Activated T-helper 1 cell treated with Interleukin-2 at 50 U/mL for 16 hours (primary cell): ENCODE data around the gene RXRB.

Experiments used
- DNase-seq: peaks from one replicate; pipeline ENCODE4 v3.0.0-alpha.2; 2020; ENCODE audit warnings: low read depth

The RXRB gene

DNA sequence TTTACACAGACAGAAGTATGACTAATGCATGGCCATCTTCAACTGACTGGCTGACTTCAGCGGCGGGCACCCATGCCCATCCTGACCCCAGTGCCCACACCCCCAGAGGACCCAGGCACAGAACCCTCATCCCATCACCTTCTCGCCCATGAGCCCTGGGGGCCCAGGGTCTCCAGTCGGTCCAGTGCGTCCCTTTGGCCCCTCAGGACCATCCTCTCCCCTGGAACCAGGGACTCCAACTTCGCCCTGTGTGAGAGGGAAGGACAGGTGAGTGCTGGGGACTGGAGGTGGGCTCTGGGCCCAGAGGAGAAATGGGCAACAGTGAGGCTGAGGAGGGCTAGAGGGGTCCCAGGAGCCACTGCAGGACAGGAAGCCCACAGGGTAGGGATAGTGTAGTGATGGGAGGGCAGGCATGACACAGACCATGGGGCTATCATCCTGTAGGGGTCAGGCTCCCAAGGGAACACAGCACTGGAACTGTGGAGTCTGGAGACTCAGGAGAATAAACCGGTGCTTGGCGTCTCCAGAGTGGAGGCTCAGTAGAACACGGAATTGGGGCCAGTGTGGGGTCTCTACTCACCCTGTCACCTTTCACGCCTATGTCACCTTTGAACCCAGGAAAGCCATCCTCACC is 24.9 kb downstream of the RXRB start:
- DNase-seq, result no peak

DNA sequence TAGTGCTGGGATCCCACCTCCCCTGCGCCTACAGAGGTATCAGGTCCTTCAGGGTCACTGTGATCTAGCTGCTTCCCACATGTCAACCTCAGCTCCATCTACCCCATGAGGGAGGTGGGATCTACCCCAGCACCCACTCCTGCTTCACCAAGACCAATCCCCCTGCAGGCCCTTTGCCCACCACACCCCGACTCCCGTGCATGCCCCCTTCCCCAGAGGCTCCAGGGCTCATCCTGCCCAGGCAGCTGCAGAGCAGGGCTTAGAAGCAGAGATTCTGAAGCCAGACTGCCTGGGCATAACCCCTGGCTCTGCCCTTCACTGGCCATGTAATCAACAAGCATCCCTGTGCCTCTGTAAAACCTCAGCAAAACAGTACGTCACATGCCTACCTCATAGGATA is 25.7 kb downstream of the RXRB start:
- DNase-seq, result no peak

DNA sequence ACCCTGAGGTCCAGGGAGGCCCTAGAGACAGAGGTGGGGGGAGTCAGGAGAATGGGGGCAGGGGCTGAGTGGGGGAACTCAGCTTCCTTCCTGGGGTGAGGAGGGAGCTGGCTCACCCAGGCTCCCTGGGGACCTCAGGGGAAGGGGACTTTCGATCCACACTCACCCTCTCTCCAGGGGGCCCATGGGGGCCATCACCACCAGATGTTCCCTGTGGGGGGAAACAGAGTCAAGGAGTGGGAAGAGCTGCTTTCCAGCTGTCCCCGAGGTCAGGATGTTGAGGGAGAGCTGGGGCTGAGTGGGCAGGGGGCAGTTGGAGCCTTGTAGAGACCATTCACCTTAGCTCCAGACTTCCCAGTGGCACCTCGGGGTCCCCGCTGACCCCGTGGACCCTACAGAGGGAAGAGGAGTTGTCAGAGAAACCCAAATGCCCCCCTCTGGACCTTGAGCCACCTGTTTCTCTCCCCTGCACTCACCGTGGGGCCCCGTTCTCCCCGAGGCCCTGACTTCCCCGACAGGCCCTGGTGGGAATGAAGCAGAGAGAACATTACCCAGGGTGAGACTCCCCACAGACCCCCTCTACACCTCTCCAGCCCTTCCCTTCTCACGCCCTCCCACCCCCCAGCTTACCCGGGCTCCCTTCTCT is 26.8 kb downstream of the RXRB start:
- DNase-seq, result no peak

DNA sequence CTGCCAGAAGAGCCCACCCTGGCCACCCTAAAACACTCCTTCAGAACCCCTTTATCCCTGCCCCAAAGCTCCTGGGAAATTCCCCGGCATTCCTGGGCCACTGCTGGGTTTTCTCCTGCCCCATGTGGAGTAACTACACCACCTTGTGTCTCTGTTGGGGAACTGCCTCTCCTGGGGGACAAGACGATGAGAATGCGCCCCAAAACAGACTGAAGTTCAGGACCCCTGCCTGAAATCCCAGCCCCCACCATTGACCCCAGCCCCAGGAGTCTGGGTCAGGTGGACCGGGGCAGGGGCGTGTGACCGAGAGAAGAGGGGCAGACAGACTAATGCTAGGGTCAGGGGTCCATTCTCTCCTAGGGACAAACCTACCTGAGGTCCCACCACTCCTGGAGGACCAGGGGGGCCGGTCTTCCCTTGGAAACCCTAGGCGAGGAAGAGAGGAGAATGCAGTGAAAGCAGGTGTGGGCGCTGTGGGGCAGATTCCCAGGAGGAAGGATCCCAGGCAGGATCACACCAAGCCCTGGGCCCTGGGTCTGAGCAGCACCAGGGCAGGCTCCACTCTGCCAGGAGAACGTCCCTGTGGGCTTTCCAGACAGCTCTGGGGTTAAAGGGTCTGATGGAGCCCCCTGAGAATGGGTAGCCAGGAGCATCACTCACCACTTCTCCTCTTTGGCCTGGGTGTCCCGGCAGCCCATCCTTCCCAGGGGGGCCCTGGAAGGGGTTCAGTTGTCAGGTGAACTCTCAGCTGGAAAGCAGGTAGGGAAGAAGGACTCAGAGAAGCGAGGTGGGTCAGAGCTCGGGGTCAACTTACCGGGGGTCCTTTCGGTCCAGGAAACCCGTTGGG is 27.6 kb downstream of the RXRB start:
- DNase-seq, result no peak

DNA sequence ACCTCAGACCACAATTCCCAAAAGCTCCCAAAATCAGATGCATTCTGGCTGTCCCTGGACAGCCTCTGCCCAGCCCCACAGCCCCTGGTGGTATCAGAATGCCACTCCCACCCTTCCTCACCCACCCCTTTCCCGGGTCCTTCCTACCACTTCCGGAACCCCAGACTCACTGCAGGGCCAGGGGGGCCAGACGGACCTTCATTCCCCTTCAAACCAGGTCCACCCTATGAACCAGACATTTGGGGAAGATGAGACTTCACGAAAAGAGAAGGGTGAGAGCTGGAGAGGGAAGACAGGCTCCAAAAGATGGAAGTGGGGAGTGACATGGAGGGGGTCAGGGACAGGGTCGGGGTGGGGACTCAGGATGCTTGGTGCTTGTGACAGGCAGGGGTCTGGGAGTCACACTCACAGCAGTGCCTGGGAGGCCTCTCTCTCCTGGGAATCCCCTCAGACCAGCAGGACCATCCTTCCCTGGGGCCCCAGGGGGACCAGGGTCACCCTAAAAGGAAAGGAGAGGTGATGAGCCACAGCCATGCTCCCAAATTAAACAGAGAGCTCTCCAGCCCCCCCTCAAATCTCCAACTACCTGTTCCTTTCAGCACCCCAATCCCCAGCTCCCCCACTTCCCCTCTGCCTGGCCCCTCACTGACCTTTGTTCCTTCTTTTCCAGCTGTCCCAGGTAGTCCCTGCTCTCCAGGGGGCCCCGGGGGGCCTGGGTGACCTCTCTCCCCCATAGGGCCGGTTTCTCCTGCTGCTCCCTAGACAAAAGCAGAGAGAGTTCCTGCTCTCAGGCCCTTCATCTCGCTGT is 28.4 kb downstream of the RXRB start:
- DNase-seq, result no peak

DNA sequence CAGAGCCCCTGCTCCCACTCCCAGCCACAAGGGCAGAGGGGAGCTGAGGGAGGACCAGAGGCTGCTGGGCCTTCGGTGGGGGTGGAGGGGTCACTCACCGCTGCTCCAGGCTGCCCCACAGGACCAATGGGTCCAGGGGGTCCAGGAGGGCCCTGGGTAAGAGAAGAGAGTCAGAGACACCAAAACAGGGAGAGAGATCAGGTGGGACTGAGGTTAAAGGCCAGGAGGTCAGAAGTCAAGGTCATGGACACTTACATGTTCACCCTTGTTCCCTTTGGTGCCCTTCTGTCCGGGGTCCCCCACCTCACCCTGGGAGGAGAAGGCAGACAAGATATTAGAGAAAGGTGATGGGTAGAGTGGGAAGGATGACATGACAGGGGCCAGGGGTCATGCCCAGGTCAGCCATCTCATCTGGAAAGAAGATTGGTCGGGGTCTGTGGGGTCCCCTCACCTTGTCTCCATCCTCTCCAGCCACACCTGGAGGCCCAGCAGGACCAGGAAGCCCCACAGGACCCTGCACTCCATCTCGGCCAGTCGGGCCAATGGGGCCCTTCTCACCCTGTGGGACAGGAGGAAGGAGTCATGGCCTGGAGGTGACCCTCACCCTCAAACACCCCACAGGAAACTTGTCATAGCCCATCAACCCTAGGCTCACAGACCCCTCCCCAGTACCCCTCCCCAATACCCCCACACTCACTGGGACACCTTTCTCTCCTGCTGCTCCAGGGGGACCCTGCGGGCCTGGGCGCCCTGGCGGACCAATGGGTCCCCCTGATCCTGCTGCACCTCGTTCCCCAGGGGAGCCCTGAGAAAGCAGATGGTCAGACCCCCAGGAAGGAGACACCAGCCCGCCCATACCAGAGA is 29.2 kb downstream of the RXRB start:
- no peak for DNase-seq

DNA sequence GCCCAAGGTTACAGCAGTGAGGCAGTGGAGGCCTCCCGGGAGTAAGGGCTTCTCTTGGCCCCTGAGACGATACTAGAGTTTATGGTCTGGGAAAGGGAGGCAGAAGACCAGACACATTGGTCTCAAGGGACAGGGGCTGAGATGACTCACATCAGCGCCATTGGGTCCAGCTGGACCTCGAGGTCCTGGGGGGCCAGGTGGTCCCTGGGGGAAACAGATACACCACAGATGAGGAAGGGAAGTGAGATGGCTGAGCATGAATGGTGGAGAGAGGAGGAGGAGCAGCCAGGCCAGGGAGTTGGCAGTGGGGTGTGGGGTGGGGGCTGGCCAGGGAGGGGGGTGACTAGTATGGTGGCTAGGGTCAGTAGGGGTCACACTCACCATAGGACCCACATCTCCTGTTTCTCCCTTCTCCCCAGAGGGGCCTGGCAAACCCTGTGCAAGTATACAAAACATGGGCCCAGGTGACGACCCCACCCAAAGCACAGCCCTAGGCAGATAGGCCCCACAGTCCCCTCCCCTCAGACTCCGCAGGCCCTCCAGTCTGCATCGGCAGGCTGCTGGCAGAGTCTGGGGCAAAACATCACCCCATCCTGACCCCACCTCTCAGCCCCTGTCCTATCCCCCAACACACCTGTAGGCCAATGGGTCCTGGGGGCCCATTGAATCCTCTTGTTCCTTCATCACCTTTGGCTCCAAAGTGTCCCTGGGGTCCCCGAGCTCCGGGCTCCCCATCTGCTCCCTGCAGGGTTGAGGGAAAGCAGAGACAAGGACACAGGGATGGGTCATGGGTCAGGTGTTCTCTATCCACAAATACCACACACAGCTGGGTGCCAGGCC is 30.1 kb downstream of the RXRB start:
- DNase-seq, result no peak

DNA sequence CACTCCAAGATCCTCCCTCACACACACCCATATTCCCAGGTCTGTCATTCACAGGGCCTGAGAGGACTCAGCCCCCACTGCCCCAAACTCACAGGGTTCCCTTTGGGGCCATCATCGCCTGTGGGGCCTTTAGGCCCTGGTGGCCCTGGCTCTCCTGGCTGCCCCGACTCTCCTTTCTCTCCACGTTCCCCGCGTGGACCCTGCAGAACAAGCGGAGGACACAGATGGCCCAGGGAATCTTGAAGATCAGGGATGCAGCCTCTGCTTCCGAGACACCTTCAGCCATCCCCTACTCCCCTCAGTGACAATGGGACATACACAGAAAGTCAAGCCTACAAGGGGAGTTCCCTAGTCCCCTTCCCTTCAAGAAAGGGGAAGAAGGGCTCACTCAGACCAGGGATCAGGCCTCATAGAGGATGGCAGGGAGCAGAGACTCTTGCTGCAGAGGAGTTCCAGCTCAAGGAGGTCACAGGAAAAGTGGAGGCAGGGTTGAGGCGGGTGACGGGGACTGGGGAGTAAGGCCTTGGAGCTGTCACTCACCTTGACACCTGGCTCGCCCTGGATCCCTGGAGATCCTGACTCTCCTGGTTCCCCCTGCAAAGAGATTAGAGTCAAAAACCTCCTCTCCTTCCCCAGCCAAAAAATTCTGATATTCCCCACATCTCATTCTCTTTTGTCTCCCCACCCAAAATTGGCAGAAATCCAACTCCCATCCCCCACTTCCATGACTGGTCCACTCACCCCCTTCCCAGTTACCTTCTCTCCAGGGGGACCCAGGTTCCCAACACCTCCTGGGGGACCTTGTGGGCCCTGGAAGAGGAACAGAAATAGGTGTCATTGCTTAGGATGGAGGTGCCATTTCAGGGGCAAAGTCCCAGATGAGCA is 30.9 kb downstream of the RXRB start:
- no peak for DNase-seq

DNA sequence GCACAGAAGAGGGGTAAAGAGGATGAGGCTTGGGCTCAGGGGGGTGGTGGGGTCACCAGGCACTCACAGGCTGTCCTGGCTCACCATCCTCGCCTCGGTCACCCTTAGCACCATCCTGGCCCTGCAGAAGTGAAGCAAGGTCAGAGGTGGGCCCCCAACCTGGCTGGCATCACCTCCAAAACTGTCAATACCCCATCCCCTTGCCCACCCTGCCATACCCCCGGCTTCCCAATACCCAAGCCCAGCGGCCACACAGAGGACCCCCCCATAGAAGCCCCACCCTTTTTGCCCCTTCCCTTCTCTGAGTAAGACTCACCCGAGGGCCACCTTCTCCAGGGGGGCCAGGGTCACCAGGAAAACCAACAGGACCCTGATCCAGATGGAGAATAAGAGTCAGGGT is 31.8 kb downstream of the RXRB start:
- DNase-seq, result no peak

DNA sequence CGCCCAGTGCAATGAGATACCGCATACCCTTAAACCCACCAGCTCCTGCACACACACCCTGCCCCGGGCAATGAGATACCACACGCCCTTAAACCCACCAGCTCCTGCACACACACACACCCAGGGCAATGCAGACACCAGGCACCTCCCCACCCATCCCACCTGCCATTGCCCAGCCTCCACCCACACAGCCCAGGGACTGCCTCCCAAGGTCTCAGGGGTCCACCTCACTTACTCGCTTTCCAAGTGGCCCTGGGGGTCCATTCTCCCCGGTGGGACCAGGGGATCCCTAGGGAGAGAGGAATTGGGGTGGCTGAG is 32.2 kb downstream of the RXRB start:
- no peak for DNase-seq

DNA sequence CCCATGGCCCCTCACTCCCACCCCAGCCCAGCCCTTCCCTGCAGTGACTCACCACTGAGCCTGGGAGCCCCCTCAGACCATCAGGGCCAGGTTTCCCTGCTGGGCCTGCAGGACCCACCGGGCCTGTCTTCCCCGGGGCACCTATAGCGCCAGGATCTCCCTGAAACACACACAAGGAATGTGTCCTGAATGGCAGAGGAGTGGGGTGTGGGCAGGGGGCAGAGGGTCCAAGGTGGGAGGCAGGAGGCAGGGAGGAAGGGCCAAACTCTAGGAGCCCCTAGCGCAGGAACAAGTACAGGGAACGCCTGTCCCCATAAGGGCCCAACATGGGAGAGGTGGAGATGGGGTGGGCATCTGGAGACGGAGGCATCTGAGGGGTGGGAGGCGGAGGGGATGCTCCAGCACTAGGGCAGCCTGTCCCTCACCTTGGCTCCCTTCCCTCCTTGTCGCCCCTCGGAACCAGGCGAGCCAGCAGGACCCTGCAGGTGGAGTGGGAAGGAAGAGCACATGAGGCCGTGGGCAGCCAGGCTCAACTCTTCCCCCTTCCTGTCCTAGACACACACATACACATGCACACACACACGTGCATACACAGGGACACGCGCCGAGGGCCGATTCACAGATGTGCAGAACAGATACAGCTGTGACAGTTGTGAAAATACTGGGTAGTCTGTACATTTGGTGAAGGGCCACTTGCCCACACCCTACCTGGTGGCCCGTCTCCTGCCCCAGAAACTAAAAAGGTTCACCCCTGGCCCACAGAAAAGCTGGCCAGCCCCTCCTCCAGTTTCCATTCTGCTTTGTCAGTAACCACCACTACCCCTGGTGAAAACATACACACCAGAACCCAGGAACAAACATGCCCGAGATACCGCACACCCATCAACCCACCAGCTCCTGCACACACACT is 32.8 kb downstream of the RXRB start:
- no peak for DNase-seq

DNA sequence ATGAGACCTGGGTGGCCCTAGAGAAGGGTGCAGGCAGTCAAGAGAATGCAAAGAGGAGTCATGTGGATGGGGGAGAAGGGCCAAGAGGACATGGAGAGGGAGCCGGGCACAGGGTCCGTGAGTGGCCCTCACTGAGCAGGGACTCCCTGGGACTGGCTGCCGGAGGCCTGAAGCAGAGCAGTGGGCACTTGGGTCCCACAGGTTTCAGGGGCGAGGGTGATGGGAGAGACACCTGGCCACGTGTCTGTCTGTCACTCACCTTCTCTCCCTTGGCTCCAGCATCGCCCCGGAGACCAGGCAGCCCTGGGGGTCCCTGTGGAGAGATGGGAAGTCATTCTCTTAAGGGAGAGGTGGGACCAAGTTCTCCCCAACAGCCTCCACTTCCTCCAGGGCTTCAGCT is 33.7 kb downstream of the RXRB start:
- DNase-seq, result no peak

DNA sequence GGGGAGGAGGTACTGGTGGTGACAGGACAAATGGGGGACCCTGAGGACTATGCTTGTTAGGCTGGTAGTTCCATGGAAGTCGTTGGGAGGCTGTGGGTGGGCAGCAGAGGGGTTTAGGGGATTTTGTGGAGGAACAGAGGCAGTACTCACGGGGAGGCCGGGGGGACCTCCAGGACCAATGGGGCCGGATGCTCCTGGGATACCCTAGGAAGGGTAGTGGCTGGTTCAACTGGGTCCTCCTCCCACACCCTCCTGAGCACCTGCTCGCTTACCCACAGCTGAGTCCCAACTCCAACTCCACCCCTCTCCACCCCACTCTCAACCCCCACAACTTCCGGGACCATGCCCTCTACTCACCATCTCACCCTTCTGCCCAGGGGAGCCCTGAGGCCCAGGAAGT is 34.1 kb downstream of the RXRB start:
- no peak for DNase-seq

DNA sequence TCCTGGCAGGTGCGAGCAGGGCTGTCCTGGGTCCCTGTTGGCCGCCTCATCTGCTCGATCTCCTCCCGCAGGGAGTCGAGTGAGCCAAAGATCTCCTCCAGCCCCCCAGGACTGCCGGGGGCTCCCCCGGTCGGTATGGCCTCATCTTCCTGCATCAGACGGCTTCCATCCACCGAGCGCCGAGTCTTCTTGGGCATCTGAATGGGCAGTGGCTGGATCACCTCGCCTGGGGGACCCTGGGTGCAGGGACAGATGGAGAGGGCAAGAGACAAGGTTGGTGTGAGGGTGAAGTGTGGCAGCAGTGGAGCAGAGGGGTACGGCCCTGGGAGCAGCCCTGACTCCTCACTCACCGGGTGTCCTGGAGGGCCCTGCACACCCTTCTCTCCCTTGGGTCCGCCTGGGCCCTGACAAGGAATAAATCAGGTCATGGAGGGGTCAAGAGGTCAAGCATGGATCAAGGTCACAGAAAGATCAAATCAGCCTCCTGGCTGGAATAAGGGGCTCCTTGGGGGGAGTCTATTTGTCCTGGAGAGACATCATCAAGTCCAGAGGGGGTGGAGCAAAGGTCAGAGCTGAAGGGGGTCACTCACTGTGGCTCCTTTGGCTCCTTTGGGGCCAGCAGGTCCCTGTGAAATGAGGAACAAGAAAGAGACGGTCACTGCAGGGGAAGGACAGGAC is 34.7 kb downstream of the RXRB start:
- DNase-seq, result no peak

DNA sequence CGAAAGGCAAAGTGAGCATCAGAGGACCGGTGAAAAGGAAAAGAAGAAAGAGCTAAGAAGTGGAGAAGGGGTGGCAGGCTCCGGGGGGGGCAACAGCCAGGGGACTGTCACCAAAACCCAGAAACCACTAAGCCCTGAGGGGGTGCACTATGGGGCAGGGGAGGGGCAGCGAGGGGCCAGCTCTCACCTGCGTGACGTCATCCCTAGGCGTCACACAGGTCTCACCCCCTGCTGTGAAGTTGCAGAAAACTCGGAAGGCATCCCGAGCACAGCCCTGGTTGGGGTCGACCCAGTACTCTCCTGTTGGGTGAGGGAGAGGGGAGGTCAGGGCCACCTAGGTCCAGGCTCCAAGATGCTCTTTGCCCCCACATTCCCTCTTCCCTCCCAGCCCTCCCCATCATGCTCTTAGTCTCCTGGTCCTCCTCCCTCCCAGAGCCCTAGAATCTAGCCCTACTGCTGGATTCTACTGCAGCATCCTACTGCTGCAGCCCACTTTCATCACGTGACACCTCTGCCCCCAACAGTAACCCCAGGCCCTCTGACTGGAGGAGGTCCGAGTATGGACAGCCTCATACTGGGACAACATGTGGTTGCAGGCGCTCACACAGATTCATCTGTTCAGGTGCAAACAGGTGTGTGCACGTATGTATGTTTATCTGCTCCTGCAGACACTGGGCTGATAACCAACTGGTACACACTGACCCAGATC is 35.6 kb downstream of the RXRB start:
- no peak for DNase-seq

DNA sequence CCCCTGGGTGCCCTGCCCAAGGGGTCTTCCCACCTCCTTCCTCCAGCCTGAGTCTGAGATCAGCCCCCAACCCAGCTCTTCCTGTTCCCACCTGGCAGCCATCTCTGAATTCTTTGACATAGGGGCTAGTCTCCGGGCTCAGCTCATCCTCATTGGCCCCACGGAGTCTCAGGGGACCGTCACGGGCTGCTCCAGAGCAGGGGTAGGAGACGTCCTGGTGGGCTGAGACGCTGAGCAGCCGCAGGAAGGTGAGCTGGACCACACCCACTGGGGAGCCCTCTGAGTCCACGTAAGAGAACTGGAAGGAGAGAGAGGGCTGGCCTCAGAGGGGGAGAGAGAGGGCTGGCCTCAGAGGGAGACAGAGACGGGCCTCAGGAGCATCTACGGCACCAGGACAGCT is 36.3 kb downstream of the RXRB start:
- no peak for DNase-seq

DNA sequence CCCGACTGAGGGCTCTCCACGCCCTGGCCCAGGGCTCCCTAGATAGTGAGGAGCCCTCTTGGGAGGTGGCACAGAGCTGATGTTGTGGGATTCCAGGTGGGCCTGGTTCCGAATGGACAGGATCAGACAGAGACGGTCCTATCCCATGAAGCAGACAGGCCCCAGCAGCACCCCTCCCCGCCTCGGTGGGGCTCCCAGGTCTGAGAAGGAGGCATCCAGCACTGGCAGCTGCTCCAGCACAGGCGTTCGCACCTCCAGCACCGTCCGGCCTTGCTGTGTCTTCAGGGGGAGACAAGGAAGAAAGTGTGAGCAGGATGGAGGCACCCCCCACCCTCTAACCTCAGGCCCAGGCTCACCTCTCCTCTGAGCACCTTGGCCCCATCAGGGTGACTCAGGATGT is 36.9 kb downstream of the RXRB start:
- no peak for DNase-seq
